ENCODE results near the gene CCL26.

DNA sequence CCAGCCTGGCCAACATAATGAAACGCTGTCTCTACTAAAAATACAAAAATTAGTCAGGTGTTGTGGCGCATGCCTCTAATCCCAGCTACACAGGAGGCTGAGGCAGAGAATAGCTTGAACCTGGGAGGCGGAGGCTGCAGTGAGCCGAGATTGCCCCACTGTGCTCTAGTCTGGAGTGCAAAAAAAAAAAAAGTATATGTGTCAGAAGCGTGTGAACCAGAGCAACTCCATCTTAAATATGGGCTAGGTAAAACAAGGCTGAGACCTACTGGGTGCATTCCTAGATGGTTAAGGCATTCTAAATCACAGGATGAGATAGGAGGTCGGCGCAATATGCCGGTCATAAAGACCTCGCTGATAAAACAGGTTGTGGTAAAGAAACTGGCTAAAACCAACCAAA is 35.4 kb upstream of the CCL26 start:
- TF ChIP-seq, protein P1, sequence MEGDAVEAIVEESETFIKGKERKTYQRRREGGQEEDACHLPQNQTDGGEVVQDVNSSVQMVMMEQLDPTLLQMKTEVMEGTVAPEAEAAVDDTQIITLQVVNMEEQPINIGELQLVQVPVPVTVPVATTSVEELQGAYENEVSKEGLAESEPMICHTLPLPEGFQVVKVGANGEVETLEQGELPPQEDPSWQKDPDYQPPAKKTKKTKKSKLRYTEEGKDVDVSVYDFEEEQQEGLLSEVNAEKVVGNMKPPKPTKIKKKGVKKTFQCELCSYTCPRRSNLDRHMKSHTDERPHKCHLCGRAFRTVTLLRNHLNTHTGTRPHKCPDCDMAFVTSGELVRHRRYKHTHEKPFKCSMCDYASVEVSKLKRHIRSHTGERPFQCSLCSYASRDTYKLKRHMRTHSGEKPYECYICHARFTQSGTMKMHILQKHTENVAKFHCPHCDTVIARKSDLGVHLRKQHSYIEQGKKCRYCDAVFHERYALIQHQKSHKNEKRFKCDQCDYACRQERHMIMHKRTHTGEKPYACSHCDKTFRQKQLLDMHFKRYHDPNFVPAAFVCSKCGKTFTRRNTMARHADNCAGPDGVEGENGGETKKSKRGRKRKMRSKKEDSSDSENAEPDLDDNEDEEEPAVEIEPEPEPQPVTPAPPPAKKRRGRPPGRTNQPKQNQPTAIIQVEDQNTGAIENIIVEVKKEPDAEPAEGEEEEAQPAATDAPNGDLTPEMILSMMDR (IDR thresholded peaks at IDR 0.05; ENCODE audit: low read depth, low read length, poor library complexity, severe bottlenecking): no peak
- TF ChIP-seq EZH2phosphoT487 (IDR thresholded peaks at IDR 0.05; ENCODE audit: borderline replicate concordance, low read length): no peak
